GM21737 (cell line): ENCODE measurements around the gene ANTXRL.
"Not testable (repeated sequence)": the region's sequence is repeated elsewhere in the genome, so short reads cannot be mapped to it uniquely, and the experiment has no call there.

Source experiments
- ATAC-seq: cut with Tn5 transposase; IDR thresholded peaks from one replicate; pipeline ENCODE4 v1.9.1; 2021; ENCODE audit warnings: mild to moderate bottlenecking, moderate library complexity; ENCODE audit not compliant: unreplicated experiment

Gene ANTXRL

GRCh38 chr10:46272863-46273415, 13.9 kb upstream of the ANTXRL start:
- ATAC-seq = no peak

- ATAC-seq = no peak
These were observed 13.0 kb upstream of the ANTXRL start for GRCh38 chr10:46273506-46274477.

DNA sequence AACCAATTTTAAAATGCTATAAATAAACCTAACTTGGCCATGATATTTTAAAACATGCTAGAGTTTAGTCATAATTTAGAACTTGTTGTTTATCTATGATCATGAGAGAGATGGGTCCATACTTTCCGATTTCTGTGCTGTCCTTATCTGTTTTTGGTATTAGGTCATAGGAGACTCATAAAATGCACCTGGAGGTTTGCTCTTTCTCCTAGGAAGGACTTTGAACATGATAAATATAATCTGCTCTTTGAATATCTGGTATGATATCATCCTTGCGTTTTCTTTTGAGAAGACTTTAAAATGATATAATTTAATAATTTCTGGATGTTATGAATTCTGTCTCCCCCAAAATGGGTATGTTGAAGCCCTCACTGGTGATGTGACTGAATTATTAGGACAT, 9.0 kb upstream of the ANTXRL start:
- ATAC-seq = no peak

GRCh38 chr10:46282421-46282831, 4.4 kb upstream of the ANTXRL start:
- ATAC-seq = not testable (repeated sequence)

GRCh38 chr10:46282842-46283574, 3.8 kb upstream of the ANTXRL start:
- ATAC-seq = no peak

- no peak for ATAC-seq
These were observed 3.1 kb upstream of the ANTXRL start for GRCh38 chr10:46283580-46284285.

GRCh38 chr10:46284286-46285229, 2.2 kb upstream of the ANTXRL start:
- peak; percentile 94 for ATAC-seq

DNA sequence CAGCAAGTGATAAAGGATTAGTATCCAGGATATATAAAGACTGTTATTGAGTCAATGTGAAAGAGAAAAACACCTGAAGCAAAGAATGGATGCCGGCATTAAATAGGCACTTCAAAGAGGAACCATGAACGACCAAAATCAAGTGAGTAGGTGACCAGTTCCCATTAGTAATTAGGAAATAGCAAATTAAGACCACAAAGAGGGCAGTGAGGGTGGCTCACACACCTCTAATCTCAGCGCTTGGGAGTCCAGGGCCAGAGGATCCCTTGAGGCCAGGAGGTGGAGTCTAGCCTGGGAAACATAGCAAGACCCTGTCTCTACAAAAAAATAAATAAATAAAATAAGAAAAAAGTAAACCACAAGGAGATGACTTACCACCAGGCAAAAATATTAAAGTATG, 1.5 kb upstream of the ANTXRL start:
- peak; percentile 7 for ATAC-seq

- ATAC-seq = no peak
These were observed 704 bp upstream of the ANTXRL start for GRCh38 chr10:46285966-46286620.

GRCh38 chr10:46287846-46288477, 1.2 kb downstream of the ANTXRL start:
- no peak for ATAC-seq

DNA sequence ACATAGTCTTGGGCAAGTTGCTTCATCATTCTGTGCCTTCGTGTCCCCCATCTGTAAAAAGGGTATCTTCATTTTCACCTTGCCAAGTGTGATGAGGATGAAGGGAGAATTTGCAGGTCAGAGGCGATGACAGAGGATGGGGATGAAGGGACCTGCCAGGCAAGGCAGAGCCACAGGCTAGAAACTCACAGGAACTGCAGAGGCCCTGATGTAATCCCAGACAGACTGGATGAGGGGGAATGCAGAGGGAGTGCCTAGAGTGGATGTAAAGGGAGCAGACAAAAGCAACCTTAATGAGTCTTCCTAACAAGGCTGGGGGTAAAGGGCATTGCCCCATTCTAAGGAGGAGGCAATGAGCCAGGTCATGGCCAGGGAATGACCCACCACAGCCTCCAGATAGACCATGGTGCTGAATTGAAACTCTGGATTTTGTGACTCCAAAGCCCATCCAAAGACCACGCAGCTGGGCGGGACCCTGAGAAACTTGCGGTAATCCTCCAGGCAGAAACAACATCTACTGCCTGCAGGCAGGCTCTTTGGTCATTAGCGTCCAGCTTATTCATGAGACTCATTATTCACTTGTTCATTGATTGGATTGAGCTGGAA, 1.9 kb downstream of the ANTXRL start:
- ATAC-seq = no peak

GRCh38 chr10:46289209-46289810, 2.5 kb downstream of the ANTXRL start:
- ATAC-seq = no peak

GRCh38 chr10:46290101-46290886, 3.5 kb downstream of the ANTXRL start:
- ATAC-seq = no peak

DNA sequence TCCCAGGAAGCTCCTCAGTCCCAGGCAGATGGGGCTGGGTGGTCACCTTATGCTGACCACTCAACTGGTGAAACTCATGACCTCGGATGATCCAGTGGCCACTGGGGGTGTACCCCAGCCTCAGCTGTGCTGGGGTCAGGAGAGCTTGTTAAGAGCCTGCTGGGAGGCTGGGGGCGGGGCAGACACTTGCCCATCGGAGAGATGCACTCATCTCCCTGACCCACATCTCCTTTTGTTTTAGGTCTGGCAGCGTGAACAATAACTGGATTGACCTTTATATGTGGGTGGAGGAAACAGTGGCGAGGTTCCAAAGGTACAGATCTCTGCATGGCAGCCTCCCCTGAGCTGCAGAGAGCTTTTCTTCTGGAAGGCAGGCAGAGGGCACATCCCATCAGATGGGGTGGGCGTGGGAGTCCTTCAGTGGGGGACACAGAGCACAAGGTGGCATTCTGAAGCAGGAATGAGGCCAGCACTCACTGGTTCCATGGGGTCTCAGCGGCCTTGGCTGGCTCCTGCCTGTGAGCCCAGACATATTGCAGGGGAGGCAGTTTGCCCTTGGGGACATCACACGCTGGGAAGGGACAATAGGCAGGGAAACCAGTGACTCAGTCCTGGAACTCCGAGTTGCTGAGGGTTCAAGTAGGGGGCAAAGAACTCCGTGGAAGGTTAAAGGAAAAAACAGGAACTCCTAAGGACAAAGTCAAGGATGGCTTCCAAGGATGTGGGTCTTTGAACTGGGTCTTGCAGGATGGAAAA, 5.2 kb downstream of the ANTXRL start:
- ATAC-seq = no peak

DNA sequence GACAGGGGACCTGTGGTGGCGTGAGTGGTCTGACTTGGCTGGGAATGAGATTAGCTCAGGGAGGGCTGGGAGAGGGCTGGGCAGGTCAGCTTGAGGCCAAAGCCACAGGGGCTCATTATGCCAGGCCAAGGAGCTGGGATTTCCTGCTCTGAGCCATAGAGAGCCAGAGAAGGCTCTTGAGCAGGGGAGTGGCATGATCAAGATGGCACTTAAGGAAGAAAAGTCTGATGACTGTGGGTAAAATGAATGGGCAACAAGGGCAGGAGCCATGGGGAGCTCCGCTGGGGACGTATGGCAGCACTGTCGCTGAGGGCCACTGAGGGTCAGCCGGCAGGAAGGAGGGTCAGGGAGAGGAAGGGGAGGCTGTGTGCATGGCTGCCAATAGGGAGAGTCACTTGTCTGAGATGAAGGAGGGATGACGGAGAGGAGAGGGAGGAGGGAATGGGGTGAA, 5.8 kb downstream of the ANTXRL start:
- no peak for ATAC-seq

GRCh38 chr10:46293228-46293627, 6.4 kb downstream of the ANTXRL start:
- ATAC-seq = no peak
